HCT116 (cell line): ENCODE data around the gene TWNK.

ENCODE experiments used
- EGR1 ChIP-seq: IDR thresholded peaks from 2 replicates; pipeline ENCODE4 v1.6.1; 2012; ENCODE audit warnings: low read depth
- EZH2 ChIP-seq: fragments of 200-600 bp; sonication (generic); IDR thresholded peaks from 2 replicates; pipeline ENCODE4 v1.6.1; 2017; ENCODE audit warnings: antibody characterized with exemption, mixed run types
- FOSL1 ChIP-seq: IDR thresholded peaks from 2 replicates; pipeline ENCODE4 v1.6.1; 2012; ENCODE audit warnings: low read depth
- POLR2A ChIP-seq: IDR thresholded peaks from 2 replicates; pipeline ENCODE4 v1.7.0; 2011; ENCODE audit warnings: borderline replicate concordance; ENCODE audit not compliant: insufficient read depth, insufficient read length; ENCODE audit errors: extremely low read depth
- RAD21 ChIP-seq: IDR thresholded peaks from 2 replicates; pipeline ENCODE4 v1.6.1; 2012; ENCODE audit warnings: low read depth, mild to moderate bottlenecking
- SIN3A ChIP-seq: IDR thresholded peaks from 2 replicates; pipeline ENCODE4 v1.6.1; 2012; ENCODE audit warnings: low read depth
- SP1 ChIP-seq: IDR thresholded peaks from 2 replicates; pipeline ENCODE4 v1.6.1; 2012; ENCODE audit warnings: low read depth
- TF ChIP-seq, protein P1 (sequence below): IDR thresholded peaks from 2 replicates; pipeline ENCODE4 v1.6.1; 2012
- TF ChIP-seq, protein P2 (sequence below), 3 experiments: fragments of 200-600 bp in 1 of 3; sonication (generic) in 1 of 3; IDR thresholded peaks in 2 of 3; conservative IDR thresholded peaks in 1 of 3; 2 replicates each; pipeline ENCODE4 v1.5.1; 2012 to 2017; ENCODE audit warnings: low read depth in 2 of 3, low read length in 2 of 3, antibody characterized with exemption in 1 of 3, borderline replicate concordance in 1 of 3, control low read depth in 1 of 3, mild to moderate bottlenecking in 1 of 3, mixed read lengths in 1 of 3, mixed run types in 1 of 3, moderate library complexity in 1 of 3; ENCODE audit not compliant: insufficient read depth in 1 of 3
- TF ChIP-seq, protein P3 (sequence below): IDR thresholded peaks from 2 replicates; pipeline ENCODE4 v1.6.1; 2012
- TF ChIP-seq, protein P4 (sequence below): IDR thresholded peaks from 2 replicates; pipeline ENCODE4 v1.6.1; 2011; ENCODE audit warnings: mild to moderate bottlenecking, low read length, moderate library complexity; ENCODE audit not compliant: insufficient replicate concordance; ENCODE audit errors: extremely low read depth
- TF ChIP-seq, protein P5 (sequence below): IDR thresholded peaks from 2 replicates; pipeline ENCODE4 v1.6.1; 2012; ENCODE audit warnings: low read depth

DNA sequence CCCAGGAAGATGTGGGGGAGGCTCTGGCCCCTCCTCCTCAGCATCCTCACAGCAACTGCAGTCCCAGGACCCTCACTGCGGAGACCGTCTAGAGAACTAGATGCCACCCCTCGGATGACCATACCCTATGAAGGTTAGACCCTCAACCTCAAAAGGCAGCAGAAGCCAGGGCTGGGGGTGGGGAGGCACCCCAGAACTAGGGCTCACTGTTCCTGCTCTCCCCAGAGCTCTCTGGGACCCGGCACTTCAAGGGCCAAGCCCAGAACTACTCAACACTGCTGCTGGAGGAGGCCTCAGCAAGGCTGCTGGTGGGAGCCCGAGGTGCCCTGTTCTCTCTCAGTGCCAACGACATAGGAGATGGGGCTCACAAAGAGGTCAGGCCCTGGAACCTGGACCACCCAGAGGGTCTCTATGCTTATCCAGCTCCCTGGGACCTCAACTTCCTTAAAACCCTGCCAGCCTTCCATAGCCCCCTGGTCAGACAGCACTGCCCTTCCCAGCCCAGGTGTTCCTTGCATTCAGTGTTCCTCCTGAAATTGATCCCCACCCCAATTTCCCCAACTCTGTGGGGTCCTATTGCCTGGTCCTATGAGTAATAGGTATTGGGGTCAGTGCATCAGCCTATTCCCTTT is 14.3 kb upstream of the TWNK start:
- no peak for TF ChIP-seq EGR1
- TF ChIP-seq, protein P1, sequence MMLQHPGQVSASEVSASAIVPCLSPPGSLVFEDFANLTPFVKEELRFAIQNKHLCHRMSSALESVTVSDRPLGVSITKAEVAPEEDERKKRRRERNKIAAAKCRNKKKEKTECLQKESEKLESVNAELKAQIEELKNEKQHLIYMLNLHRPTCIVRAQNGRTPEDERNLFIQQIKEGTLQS = no peak
- TF ChIP-seq POLR2A = no peak
- TF ChIP-seq, protein P2, sequence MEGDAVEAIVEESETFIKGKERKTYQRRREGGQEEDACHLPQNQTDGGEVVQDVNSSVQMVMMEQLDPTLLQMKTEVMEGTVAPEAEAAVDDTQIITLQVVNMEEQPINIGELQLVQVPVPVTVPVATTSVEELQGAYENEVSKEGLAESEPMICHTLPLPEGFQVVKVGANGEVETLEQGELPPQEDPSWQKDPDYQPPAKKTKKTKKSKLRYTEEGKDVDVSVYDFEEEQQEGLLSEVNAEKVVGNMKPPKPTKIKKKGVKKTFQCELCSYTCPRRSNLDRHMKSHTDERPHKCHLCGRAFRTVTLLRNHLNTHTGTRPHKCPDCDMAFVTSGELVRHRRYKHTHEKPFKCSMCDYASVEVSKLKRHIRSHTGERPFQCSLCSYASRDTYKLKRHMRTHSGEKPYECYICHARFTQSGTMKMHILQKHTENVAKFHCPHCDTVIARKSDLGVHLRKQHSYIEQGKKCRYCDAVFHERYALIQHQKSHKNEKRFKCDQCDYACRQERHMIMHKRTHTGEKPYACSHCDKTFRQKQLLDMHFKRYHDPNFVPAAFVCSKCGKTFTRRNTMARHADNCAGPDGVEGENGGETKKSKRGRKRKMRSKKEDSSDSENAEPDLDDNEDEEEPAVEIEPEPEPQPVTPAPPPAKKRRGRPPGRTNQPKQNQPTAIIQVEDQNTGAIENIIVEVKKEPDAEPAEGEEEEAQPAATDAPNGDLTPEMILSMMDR (IDR thresholded peaks at IDR 0.05 in 2 of 3, conservative IDR thresholded peaks at IDR 0.05 in 1 of 3; ENCODE audit: borderline replicate concordance in 1 of 3, insufficient read depth in 1 of 3, low read depth in 2 of 3, low read length in 2 of 3) = no peak
- TF ChIP-seq EZH2 = no peak
- no peak for TF ChIP-seq SIN3A
- no peak for TF ChIP-seq FOSL1
- TF ChIP-seq, protein P3, sequence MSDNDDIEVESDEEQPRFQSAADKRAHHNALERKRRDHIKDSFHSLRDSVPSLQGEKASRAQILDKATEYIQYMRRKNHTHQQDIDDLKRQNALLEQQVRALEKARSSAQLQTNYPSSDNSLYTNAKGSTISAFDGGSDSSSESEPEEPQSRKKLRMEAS = no peak
- TF ChIP-seq, protein P4, sequence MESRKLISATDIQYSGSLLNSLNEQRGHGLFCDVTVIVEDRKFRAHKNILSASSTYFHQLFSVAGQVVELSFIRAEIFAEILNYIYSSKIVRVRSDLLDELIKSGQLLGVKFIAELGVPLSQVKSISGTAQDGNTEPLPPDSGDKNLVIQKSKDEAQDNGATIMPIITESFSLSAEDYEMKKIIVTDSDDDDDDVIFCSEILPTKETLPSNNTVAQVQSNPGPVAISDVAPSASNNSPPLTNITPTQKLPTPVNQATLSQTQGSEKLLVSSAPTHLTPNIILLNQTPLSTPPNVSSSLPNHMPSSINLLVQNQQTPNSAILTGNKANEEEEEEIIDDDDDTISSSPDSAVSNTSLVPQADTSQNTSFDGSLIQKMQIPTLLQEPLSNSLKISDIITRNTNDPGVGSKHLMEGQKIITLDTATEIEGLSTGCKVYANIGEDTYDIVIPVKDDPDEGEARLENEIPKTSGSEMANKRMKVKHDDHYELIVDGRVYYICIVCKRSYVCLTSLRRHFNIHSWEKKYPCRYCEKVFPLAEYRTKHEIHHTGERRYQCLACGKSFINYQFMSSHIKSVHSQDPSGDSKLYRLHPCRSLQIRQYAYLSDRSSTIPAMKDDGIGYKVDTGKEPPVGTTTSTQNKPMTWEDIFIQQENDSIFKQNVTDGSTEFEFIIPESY = no peak
- TF ChIP-seq RAD21 = no peak
- no peak for TF ChIP-seq SP1
- TF ChIP-seq, protein P5, sequence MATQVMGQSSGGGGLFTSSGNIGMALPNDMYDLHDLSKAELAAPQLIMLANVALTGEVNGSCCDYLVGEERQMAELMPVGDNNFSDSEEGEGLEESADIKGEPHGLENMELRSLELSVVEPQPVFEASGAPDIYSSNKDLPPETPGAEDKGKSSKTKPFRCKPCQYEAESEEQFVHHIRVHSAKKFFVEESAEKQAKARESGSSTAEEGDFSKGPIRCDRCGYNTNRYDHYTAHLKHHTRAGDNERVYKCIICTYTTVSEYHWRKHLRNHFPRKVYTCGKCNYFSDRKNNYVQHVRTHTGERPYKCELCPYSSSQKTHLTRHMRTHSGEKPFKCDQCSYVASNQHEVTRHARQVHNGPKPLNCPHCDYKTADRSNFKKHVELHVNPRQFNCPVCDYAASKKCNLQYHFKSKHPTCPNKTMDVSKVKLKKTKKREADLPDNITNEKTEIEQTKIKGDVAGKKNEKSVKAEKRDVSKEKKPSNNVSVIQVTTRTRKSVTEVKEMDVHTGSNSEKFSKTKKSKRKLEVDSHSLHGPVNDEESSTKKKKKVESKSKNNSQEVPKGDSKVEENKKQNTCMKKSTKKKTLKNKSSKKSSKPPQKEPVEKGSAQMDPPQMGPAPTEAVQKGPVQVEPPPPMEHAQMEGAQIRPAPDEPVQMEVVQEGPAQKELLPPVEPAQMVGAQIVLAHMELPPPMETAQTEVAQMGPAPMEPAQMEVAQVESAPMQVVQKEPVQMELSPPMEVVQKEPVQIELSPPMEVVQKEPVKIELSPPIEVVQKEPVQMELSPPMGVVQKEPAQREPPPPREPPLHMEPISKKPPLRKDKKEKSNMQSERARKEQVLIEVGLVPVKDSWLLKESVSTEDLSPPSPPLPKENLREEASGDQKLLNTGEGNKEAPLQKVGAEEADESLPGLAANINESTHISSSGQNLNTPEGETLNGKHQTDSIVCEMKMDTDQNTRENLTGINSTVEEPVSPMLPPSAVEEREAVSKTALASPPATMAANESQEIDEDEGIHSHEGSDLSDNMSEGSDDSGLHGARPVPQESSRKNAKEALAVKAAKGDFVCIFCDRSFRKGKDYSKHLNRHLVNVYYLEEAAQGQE = no peak
